Ovary (tissue), 1 donor: Measurements from ENCODE around the gene A1BG.

Experiments
- EP300 ChIP-seq: sonication (generic); formaldehyde crosslinking; IDR thresholded peaks from one replicate; pipeline ENCODE4 v1.6.1; 2017; ENCODE audit warnings: antibody characterized with exemption
- POLR2A ChIP-seq: fragments of 450-650 bp; IDR thresholded peaks from one replicate; pipeline ENCODE4 v1.6.1; 2017; ENCODE audit warnings: antibody characterized with exemption, mild to moderate bottlenecking, moderate library complexity

DNA sequence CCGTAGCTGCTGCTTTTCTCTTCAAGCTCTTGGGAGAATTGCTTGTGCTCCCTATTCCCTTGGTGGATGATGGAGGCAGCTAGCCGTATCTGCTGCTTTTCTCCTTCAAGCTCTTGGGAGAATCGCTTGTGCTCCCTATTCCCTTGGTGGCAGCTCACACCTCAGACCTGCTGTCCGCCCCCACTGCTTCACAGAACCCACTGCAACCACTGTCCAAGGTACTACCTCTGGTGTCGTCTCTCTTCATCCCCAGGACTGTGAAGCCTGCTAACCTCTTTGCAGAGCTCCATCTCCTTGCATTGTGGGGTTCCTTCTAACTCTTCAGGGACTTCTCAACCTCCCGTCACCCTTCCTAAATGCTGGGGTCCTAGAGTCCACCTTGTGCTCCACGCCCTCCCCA is 52.7 kb downstream of the A1BG start:
- TF ChIP-seq POLR2A = no peak
- TF ChIP-seq EP300 = no peak
